GM12878 (cell line): ENCODE data around the gene CTSC. TPM values are rescaled to one million over a fixed set of nuclear protein-coding genes. Genes with fewer than 3 reads are reported as not detected.
A peak's percentile ranks its signal among the peaks of the same experiment; 100 is the strongest.

ENCODE experiments used
- BACH1 ChIP-seq: fragments of 450-650 bp; IDR thresholded peaks from 2 replicates; pipeline ENCODE4 v1.6.1; 2017; ENCODE audit warnings: mild to moderate bottlenecking, borderline replicate concordance
- CBX5 ChIP-seq: sonication (generic); IDR thresholded peaks from 2 replicates; pipeline ENCODE4 v1.6.1; 2016; ENCODE audit warnings: low read depth, moderate library complexity, mild to moderate bottlenecking, inconsistent platforms
- CEBPZ ChIP-seq: fragments of 150-350 bp; IDR thresholded peaks from 2 replicates; pipeline ENCODE4 v1.6.1; 2016; ENCODE audit warnings: low read depth, low read length
- CHD2 ChIP-seq: IDR thresholded peaks from 2 replicates; pipeline ENCODE4 v1.6.1; 2011; ENCODE audit warnings: low read depth, low read length, improper control_type of control experiment, borderline replicate concordance
- E2F4 ChIP-seq: IDR thresholded peaks from 2 replicates; pipeline ENCODE4 v1.6.1; 2012; ENCODE audit warnings: low read depth, low read length, improper control_type of control experiment
- EGR1 ChIP-seq, 2 experiments: IDR thresholded peaks; 1 replicate in 1 of 2; 2 replicates in 1 of 2; pipeline ENCODE4 v1.6.1; 2011 to 2012; ENCODE audit warnings: low read depth in 2 of 2, low read length in 2 of 2, borderline replicate concordance in 1 of 2, mild to moderate bottlenecking in 1 of 2, moderate library complexity in 1 of 2
- IKZF2 ChIP-seq, 2 experiments: fragments of 450-650 bp; IDR thresholded peaks; 2 replicates each; pipeline ENCODE4 v1.6.1; 2017; ENCODE audit warnings: mild to moderate bottlenecking in 2 of 2, moderate library complexity in 2 of 2
- MYB ChIP-seq: fragments of 150-350 bp; IDR thresholded peaks from 2 replicates; pipeline ENCODE4 v1.6.1; 2014; ENCODE audit warnings: mild to moderate bottlenecking, low read depth, low read length, borderline replicate concordance
- NR2C1 ChIP-seq: fragments of 450-650 bp; IDR thresholded peaks from 2 replicates; pipeline ENCODE4 v1.6.1; 2017; ENCODE audit warnings: antibody characterized with exemption, mild to moderate bottlenecking, moderate library complexity
- NR2C2 ChIP-seq: IDR thresholded peaks from 2 replicates; pipeline ENCODE4 v1.6.1; 2011; ENCODE audit warnings: borderline replicate concordance, low read depth; ENCODE audit not compliant: control insufficient read depth, insufficient read length
- POLR2AphosphoS2 ChIP-seq: IDR thresholded peaks from 2 replicates; pipeline ENCODE4 v1.6.1; 2011; ENCODE audit warnings: low read depth, mild to moderate bottlenecking, low read length, improper control_type of control experiment, moderate library complexity
- POU2F2 ChIP-seq: IDR thresholded peaks from 3 replicates; pipeline ENCODE4 v1.6.1; 2011; ENCODE audit warnings: low read depth, mild to moderate bottlenecking, low read length, borderline replicate concordance
- RFX5 ChIP-seq: IDR thresholded peaks from 2 replicates; pipeline ENCODE4 v1.6.1; 2011; ENCODE audit warnings: low read depth, low read length, improper control_type of control experiment
- SKIL ChIP-seq: fragments of 450-650 bp; IDR thresholded peaks from 2 replicates; pipeline ENCODE4 v1.6.1; 2017; ENCODE audit warnings: mild to moderate bottlenecking, low read depth, inconsistent platforms; ENCODE audit not compliant: poor library complexity, severe bottlenecking
- SUZ12 ChIP-seq: fragments of 200-600 bp; sonication (generic); IDR thresholded peaks from one replicate; pipeline ENCODE4 v1.6.1; 2018; ENCODE audit warnings: antibody characterized with exemption, mild to moderate bottlenecking; ENCODE audit not compliant: unreplicated experiment
- TAF1 ChIP-seq: IDR thresholded peaks from 2 replicates; pipeline ENCODE4 v1.6.1; 2011; ENCODE audit warnings: mild to moderate bottlenecking, low read depth, low read length, borderline replicate concordance
- TCF3 ChIP-seq: IDR thresholded peaks from 2 replicates; pipeline ENCODE4 v1.6.1; 2012; ENCODE audit warnings: low read depth, mild to moderate bottlenecking, low read length, borderline replicate concordance; ENCODE audit not compliant: insufficient read depth
- ZBTB4 ChIP-seq: fragments of 450-650 bp; formaldehyde crosslinking; IDR thresholded peaks from 2 replicates; pipeline ENCODE4 v1.4.0; 2022; ENCODE audit warnings: mild to moderate bottlenecking, moderate library complexity
- ZNF207 ChIP-seq: fragments of 450-650 bp; IDR thresholded peaks from 2 replicates; pipeline ENCODE4 v1.6.1; 2014; ENCODE audit warnings: antibody characterized with exemption, mild to moderate bottlenecking, borderline replicate concordance
- ZNF274 ChIP-seq: IDR thresholded peaks from one replicate; pipeline ENCODE4 v1.8.0; 2011; ENCODE audit not compliant: insufficient read length, insufficient read depth
- polyA plus RNA-seq, 11 experiments: library from polyadenylated mRNA; depleted of rRNA in 4 of 11; unstranded in 6 of 11; stranded (reverse) in 5 of 11; fragments of >200 nt; fragmentation: Nextera tagmentation in 4 of 11; fragmentation: Illumina TruSeq in 1 of 11; extraction: Ambion mirVana in 4 of 11; extraction: Trizol in 1 of 11; gene quantifications; 1 replicate in 1 of 11; 2 replicates in 10 of 11; pipeline versions ENCODE4 v1.2.1 to v1.2.3, GENCODE V29; 2011 to 2016; ENCODE audit warnings: inconsistent platforms in 2 of 11, missing spikeins in 2 of 11, low read depth in 1 of 11
- total RNA-seq, 4 experiments: library from RNA; depleted of rRNA in 3 of 4; stranded (reverse); fragments of >200 nt in 3 of 4; fragmentation: Illumina TruSeq in 1 of 4; extraction: Trizol in 1 of 4; gene quantifications; 2 replicates each; pipeline versions ENCODE4 v1.2.1 to v1.2.3, GENCODE V29; 2013 to 2021

The CTSC gene
- total and polyA plus RNA-seq, 10 of the 15 experiments (the other 5 are each of a cell fraction or from before 2014, with no cell fraction given): 289 to 1,123 (median 430) TPM

- TF ChIP-seq CEBPZ: no peak
- no peak for TF ChIP-seq E2F4
- peak; percentile 99 for TF ChIP-seq IKZF2 (IDR thresholded peaks at IDR 0.05)
- peak; percentile 92 for TF ChIP-seq SKIL
- TF ChIP-seq ZNF274: no peak
- no peak; the same call in 1 of the 2 replicates for TF ChIP-seq CBX5
- TF ChIP-seq CHD2: peak; percentile 81
- TF ChIP-seq POLR2AphosphoS2: no peak
- TF ChIP-seq BACH1: peak; percentile 85
- no peak for TF ChIP-seq SUZ12
- peak; percentile 30; the same call in 1 of the 2 replicates for TF ChIP-seq ZBTB4 (CRISPR knock-in tag)
- no peak for TF ChIP-seq RFX5
- TF ChIP-seq ZNF207: no peak
- TF ChIP-seq TCF3: 0 out of 2 replicates have a peak, but pooled peaks have one; percentile 61
- no peak for TF ChIP-seq NR2C2
- peak; percentile 89; the same call in 1 of the 3 replicates for TF ChIP-seq POU2F2
- no peak for TF ChIP-seq TAF1
- TF ChIP-seq EGR1 (IDR thresholded peaks at IDR 0.05; ENCODE audit: borderline replicate concordance in 1 of 2, low read depth in 2 of 2, low read length in 2 of 2): no peak
- TF ChIP-seq NR2C1: no peak
- peak; percentile 86 for TF ChIP-seq MYB
Measured at GRCh38 chr11:88301488-88302140, 35.9 kb downstream of the CTSC start (continued).
